Stimulated activated CD4-positive, alpha-beta T cell treated with anti-CD3 and anti-CD28 coated beads, TNF-alpha, amount 100 ng/mL, for 4 hours (primary cell): ENCODE results near the gene CWC22.
"Not testable (repeated sequence)": the region's sequence is repeated elsewhere in the genome, so short reads cannot be mapped to it uniquely, and the experiment has no call there.

Experiments
- DNase-seq, 3 experiments: peaks; one replicate each; pipeline ENCODE4 v3.0.0-alpha.2; 2020; ENCODE audit warnings: low read depth in 3 of 3

Gene CWC22

GRCh38 chr2:180003073-180003472, 4.0 kb downstream of the CWC22 start:
- no peak for DNase-seq

GRCh38 chr2:180002198-180002770, 4.8 kb downstream of the CWC22 start:
- DNase-seq, result no peak

GRCh38 chr2:180001726-180002125, 5.4 kb downstream of the CWC22 start:
- DNase-seq, result no peak

- no peak for DNase-seq
Measured at GRCh38 chr2:180000434-180000833, 6.7 kb downstream of the CWC22 start.

GRCh38 chr2:179999000-179999399, 8.1 kb downstream of the CWC22 start:
- DNase-seq, result no peak

GRCh38 chr2:179995741-179996515, 11.2 kb downstream of the CWC22 start:
- no peak for DNase-seq

- DNase-seq, result no peak
Measured at GRCh38 chr2:179991344-179991743, 15.8 kb downstream of the CWC22 start.

GRCh38 chr2:179990676-179991317, 16.3 kb downstream of the CWC22 start:
- DNase-seq, result no peak

GRCh38 chr2:179987916-179988315, 19.2 kb downstream of the CWC22 start:
- no peak for DNase-seq

- no peak for DNase-seq
Measured at GRCh38 chr2:179985163-179985820, 21.8 kb downstream of the CWC22 start.

- no peak for DNase-seq
Measured at GRCh38 chr2:179983250-179983932, 23.7 kb downstream of the CWC22 start.

GRCh38 chr2:179981085-179981484, 26.0 kb downstream of the CWC22 start:
- DNase-seq, result no peak

- no peak for DNase-seq
Measured at GRCh38 chr2:179974761-179975160, 32.3 kb downstream of the CWC22 start.

GRCh38 chr2:179966778-179967394, 40.2 kb downstream of the CWC22 start:
- DNase-seq, result no peak

GRCh38 chr2:179965291-179966258, 41.5 kb downstream of the CWC22 start:
- no peak for DNase-seq

- DNase-seq, result no peak
Measured at GRCh38 chr2:179963626-179964025, 43.5 kb downstream of the CWC22 start.

GRCh38 chr2:179958251-179958650, 48.8 kb downstream of the CWC22 start:
- DNase-seq, result not testable (repeated sequence)

GRCh38 chr2:179954026-179954425, 53.1 kb downstream of the CWC22 start:
- DNase-seq, result no peak

GRCh38 chr2:179953359-179953758, 53.7 kb downstream of the CWC22 start:
- no peak for DNase-seq

GRCh38 chr2:179952658-179953057, 54.4 kb downstream of the CWC22 start:
- DNase-seq, result no peak
